ENCODE measurements around the gene SIAE. TPM values are rescaled to one million over a fixed set of nuclear protein-coding genes. Genes with fewer than 3 reads are reported as not detected.

The SIAE gene
- total and polyA plus RNA-seq, 2 donors (not counting 1 experiment from before 2014, with no cell fraction given), result 3.6 to 4.5 TPM

GRCh38 chr11:124716591-124716990 lies 43.1 kb upstream of the SIAE start:
- POLR2A ChIA-PET, result no interaction called here
- no CpG with 5 or more reads among the region's 3 CpGs for WGBS (ENCODE audit: insufficient coverage)
- H3K36me3 ChIP-seq (replicated peaks in 1 of 2; ENCODE audit: control extremely low read depth in 1 of 2, control insufficient read depth in 1 of 2, extremely low read depth in 1 of 2, insufficient read depth in 2 of 2, low read length in 1 of 2), result no peaks in the 10 kb centered on the region

DNA sequence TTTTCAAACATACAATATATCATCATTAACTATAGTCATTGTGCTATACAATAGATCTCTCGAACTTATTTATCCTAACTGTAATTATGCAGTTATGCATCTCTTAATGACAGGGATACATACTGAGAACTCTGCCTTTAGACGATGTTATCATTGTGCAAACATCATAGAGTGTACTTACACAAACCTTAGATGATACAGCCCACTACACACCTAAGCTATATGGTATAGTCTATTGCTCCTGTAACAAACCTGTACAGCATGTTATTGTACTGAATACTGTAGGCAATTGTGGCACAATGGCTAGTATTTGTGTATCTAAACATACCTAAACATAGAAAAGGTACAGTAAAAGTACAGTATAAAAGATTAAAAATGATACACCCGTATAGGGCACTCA lies 38.9 kb upstream of the SIAE start:
- ATAC-seq (ENCODE audit: low read depth), result no peak
- no CpG with 5 or more reads among the region's 3 CpGs for WGBS (ENCODE audit: insufficient coverage)
- peaks cover 0 to 11% (median 9%) of the 10 kb centered on the region in 3 donors for H3K9me3 ChIP-seq (ENCODE audit: control extremely low read depth in 1 of 3, control insufficient read depth in 2 of 3, insufficient read depth in 1 of 3, low read length in 2 of 3)
- H4K20me1 ChIP-seq (ENCODE audit: control insufficient read depth, insufficient read depth, low read length, poor library complexity, severe bottlenecking), result no peaks in the 10 kb centered on the region
- no peak overlapping the region for H3K4me3 ChIP-seq (ENCODE audit: control extremely low read depth in 1 of 5, extremely low read depth in 1 of 5, insufficient read depth in 1 of 5, low read depth in 2 of 5, low read length in 4 of 5)
- Mint-ChIP-seq H3K27me3 (peaks cover 36% of the 10 kb centered on the region), H3K4me1 (peaks cover 1% of the 10 kb centered on the region), H3K27ac (no peak overlapping the region), H3K4me3 (no peak overlapping the region), H3K9me3 (ENCODE audit: insufficient read depth) (peaks cover 4% of the 10 kb centered on the region)
- TF ChIP-seq EZH2 (IDR thresholded peaks at IDR 0.05; ENCODE audit: borderline replicate concordance, insufficient read depth, low read depth, low read length, poor library complexity, severe bottlenecking), result no peak
- TF ChIP-seq CTCF (IDR thresholded peaks at IDR 0.05), result no peak
- no peaks in the 10 kb centered on the region for H3K79me2 ChIP-seq (ENCODE audit: control insufficient read depth, insufficient read depth, low read length)
- DNase-seq, result no peak
- H3K36me3 ChIP-seq (replicated peaks in 1 of 2; ENCODE audit: control extremely low read depth in 1 of 2, control insufficient read depth in 1 of 2, extremely low read depth in 1 of 2, insufficient read depth in 2 of 2, low read length in 1 of 2), result no peaks in the 10 kb centered on the region
- peaks cover under 1 to 5% of the 10 kb centered on the region in 2 donors for H3K4me1 ChIP-seq (ENCODE audit: control insufficient read depth in 2 of 2, insufficient read depth in 2 of 2, low read length in 2 of 2)
- no peak overlapping the region for H2AFZ ChIP-seq (ENCODE audit: insufficient read depth, low read depth, low read length, poor library complexity, severe bottlenecking)
- no peak overlapping the region for H3K27ac ChIP-seq (ENCODE audit: low read length in 2 of 2)
- H3K9ac ChIP-seq (ENCODE audit: low read length), result no peak overlapping the region
- ChIA-PET CTCF (no interaction called here), POLR2A (no interaction called here)
- peaks cover 0 to 21% (median 16%) of the 10 kb centered on the region in 4 experiments for H3K27me3 ChIP-seq (replicated peaks in 1 of 4; ENCODE audit: control extremely low read depth in 1 of 4, control insufficient read depth in 3 of 4, insufficient read depth in 4 of 4, low read length in 3 of 4)
- intact Hi-C loops (cut with micrococcal nuclease), result no loop called here
- H3K4me2 ChIP-seq (replicated peaks; ENCODE audit: low read depth, low read length, poor library complexity, severe bottlenecking), result no peak overlapping the region

More at GRCh38 chr11:124716591-124716990, 43.1 kb upstream of the SIAE start:
- Mint-ChIP-seq H3K4me1 (peaks cover 22% of the 10 kb centered on the region), H3K27me3 (peaks cover 71% of the 10 kb centered on the region), H3K27ac (no peak overlapping the region), H3K9me3 (ENCODE audit: insufficient read depth) (no peaks in the 10 kb centered on the region), H3K4me3 (no peak overlapping the region)
- Histone ChIP-seq H3K4me1 (ENCODE audit: control insufficient read depth in 2 of 2, insufficient read depth in 2 of 2, low read length in 2 of 2) (peaks cover 13 to 20% of the 10 kb centered on the region in 2 donors), H3K4me2 (replicated peaks; ENCODE audit: low read depth, low read length, poor library complexity, severe bottlenecking) (no peak overlapping the region), H2AFZ (ENCODE audit: insufficient read depth, low read depth, low read length, poor library complexity, severe bottlenecking) (no peak overlapping the region), H4K20me1 (ENCODE audit: control insufficient read depth, insufficient read depth, low read length, poor library complexity, severe bottlenecking) (no peaks in the 10 kb centered on the region), H3K27ac (ENCODE audit: low read length in 2 of 2) (no peak overlapping the region), H3K27me3 (replicated peaks in 1 of 4; ENCODE audit: control extremely low read depth in 1 of 4, control insufficient read depth in 3 of 4, insufficient read depth in 4 of 4, low read length in 3 of 4) (peaks cover 0 to 52% (median 35%) of the 10 kb centered on the region in 4 experiments), H3K4me3 (ENCODE audit: control extremely low read depth in 1 of 5, extremely low read depth in 1 of 5, insufficient read depth in 1 of 5, low read depth in 2 of 5, low read length in 4 of 5) (no peak overlapping the region), H3K9me3 (ENCODE audit: control extremely low read depth in 1 of 3, control insufficient read depth in 2 of 3, insufficient read depth in 1 of 3, low read length in 2 of 3) (no peaks in the 10 kb centered on the region), H3K9ac (ENCODE audit: low read length) (no peak overlapping the region), H3K79me2 (ENCODE audit: control insufficient read depth, insufficient read depth, low read length) (no peaks in the 10 kb centered on the region)
- TF ChIP-seq EZH2 (IDR thresholded peaks at IDR 0.05; ENCODE audit: borderline replicate concordance, insufficient read depth, low read depth, low read length, poor library complexity, severe bottlenecking), result no peak
- TF ChIP-seq CTCF (IDR thresholded peaks at IDR 0.05), result no peak
- intact Hi-C loops (cut with micrococcal nuclease), result no loop called here
- CTCF ChIA-PET, result interaction anchor here (1.4 kb wide), 1 partner anchor 47 kb away, joined by 4 read pairs; no protein-coding TSS in a partner anchor
- DNase-seq, result no peak
- no peak for ATAC-seq (ENCODE audit: low read depth)
